B cell (primary cell): ENCODE measurements around the gene EN1.

Source experiments
- EZH2 ChIP-seq: IDR thresholded peaks from 2 replicates; pipeline ENCODE4 v1.6.1; 2012; ENCODE audit warnings: borderline replicate concordance, low read depth, mild to moderate bottlenecking, moderate library complexity, low read length; ENCODE audit not compliant: insufficient read depth, poor library complexity, severe bottlenecking
- TF ChIP-seq, protein P1 (sequence below): fragments of 200-600 bp; IDR thresholded peaks from one replicate; pipeline ENCODE4 v1.8.0; 2022; ENCODE audit warnings: antibody characterized with exemption, mild to moderate bottlenecking

DNA sequence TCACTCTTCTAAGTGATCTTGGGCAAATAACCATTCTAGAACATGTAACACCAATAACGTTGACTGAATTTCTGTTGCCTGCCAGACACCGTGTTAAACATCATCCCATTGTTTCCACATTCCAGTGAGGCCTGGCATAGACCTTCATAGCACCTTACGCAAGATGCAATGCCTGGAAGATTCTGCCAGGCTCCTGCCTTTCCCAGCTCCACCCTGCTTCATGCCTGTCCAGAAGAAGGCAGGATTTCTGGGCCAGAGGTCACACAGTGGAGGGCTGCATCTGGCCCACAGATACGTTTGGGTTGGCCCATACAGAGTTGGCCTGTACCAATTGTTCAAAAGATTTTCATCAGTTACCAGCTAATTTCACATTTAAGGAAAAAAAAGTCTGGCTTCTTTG lies 46.3 kb downstream of the EN1 start:
- TF ChIP-seq, protein P1, sequence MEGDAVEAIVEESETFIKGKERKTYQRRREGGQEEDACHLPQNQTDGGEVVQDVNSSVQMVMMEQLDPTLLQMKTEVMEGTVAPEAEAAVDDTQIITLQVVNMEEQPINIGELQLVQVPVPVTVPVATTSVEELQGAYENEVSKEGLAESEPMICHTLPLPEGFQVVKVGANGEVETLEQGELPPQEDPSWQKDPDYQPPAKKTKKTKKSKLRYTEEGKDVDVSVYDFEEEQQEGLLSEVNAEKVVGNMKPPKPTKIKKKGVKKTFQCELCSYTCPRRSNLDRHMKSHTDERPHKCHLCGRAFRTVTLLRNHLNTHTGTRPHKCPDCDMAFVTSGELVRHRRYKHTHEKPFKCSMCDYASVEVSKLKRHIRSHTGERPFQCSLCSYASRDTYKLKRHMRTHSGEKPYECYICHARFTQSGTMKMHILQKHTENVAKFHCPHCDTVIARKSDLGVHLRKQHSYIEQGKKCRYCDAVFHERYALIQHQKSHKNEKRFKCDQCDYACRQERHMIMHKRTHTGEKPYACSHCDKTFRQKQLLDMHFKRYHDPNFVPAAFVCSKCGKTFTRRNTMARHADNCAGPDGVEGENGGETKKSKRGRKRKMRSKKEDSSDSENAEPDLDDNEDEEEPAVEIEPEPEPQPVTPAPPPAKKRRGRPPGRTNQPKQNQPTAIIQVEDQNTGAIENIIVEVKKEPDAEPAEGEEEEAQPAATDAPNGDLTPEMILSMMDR, result no peak
- TF ChIP-seq EZH2, result no peak
